HTERT RPE-1 (cell line): ENCODE measurements around the gene PLPPR5.
"Not testable (repeated sequence)": the region's sequence is repeated elsewhere in the genome, so short reads cannot be mapped to it uniquely, and the experiment has no call there.

Source experiments
- in situ Hi-C: fragments of 300-500 bp; cut with MboI; formaldehyde crosslinking; loops from 4 replicates; pipeline ENCODE4 v1.14.3; 2020; ENCODE audit warnings: low sequenced_read_pairs

The PLPPR5 gene

DNA sequence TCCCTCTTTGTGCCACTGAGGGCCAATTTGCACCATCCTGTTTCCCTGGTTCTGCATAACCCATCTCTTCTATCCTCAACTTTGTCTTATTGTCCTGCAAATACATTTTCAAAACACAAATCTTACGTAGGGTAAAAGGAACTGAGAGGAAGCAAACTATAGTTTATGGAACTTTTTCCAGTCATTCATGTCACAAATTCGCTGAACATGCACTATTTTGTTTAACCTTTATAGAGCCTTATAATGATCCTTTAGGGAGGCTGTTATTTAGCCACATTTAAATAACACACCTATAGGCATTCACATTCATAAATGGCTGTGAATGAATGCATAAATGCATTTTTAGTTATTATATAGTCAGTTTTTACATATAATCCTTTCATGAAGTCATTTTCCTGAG lies 85.0 kb downstream of the PLPPR5 start:
- in situ Hi-C loops = no loop called here

DNA sequence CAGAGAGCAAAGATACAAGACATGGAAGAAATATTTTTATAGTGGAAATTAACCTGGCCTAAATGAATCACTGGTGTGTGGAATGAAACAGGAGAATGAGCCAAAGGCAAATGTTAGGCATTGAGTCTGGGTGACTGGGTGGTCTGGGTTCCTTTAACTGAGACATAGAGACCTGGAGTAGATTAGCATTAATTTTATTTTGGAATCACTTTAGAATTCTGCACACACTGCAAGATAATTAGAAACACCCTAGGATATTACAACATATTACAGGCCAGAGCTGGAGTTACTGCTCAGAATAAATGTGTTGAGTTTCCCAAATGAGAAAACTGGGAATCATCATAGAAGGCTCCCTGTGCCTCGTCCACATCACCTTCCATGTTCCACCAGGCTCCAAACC lies 85.5 kb downstream of the PLPPR5 start:
- in situ Hi-C loops = no loop called here

DNA sequence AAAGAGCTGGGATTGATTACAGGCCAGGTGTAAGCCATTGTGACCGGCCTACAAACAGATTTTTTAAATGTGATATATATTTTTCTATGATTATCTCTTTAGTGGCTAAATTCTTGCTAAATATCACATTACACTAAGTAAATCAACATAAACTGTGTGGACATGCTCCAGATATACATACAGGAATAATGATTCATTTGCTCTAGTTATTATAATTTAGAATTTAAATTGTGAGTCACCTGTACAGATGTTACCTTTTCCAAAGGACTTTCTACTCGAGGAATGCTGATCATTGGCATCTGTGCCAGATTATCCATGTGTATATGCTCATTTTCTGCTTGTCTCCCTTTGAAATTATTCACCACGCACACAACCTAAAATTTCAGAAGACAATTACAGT lies 90.1 kb downstream of the PLPPR5 start:
- in situ Hi-C loops = no loop called here

GRCh38 chr1:98910827-98911226 lies 93.8 kb downstream of the PLPPR5 start:
- in situ Hi-C loops = no loop called here

DNA sequence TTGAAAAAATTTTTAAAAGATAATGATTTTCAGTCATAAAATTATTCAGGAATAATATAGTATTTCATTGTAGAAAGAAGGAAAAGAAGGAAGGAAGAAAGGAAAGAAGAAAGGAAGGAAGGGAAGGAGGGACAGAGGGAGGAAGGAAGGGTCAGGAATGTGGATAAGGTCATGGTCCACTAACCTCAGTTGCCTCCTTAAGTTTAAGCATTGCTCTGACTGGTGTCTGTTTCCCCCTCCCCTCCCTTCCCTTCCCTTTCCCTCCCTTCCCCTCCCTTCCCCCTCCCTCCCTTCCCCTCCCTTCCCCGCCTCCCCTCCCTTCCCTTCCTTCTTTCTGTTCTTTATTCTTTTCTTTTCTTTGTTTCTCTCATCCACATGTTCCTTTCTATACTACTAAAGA lies 95.7 kb downstream of the PLPPR5 start:
- in situ Hi-C loops = no loop called here

DNA sequence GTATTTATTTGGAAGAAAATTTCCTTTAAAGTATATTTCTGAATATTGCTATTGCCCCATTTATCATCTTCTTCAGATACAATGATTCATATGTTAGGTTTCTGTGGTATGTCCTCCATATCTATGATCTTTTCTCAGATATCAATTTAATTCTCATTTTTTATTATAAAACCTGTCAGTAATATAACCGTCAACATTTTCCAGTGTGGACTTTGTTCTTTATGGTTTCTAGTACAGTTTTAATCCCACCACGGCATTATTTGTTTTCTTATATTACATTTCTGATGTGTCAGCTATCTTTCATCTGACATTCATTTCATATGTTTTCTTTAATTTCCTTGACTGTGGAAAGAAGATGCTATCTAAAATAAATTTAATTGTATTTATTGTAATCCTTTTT lies 97.9 kb downstream of the PLPPR5 start:
- in situ Hi-C loops = no loop called here

- in situ Hi-C loops = no loop called here
Observed at GRCh38 chr1:98906361-98906760, 98.3 kb downstream of the PLPPR5 start.

DNA sequence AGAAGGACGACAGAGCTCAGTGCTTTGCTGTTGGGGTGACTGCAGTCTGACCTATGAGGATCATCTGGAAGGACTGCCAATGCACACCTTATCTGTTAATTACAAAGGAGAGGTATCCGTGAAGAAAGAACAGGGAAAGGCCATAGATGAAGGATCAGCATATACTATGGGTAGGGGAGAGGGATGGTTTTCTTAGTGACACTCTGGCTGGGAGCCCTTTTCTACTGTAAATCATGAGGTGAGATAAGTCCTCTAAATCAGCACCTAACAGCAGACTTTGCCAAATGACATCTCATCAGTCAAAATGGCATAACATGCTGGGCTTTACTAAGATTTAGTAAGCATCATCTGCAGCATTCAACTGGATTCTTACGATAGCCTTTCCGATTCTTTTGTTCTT lies 100.0 kb downstream of the PLPPR5 start:
- in situ Hi-C loops = no loop called here

DNA sequence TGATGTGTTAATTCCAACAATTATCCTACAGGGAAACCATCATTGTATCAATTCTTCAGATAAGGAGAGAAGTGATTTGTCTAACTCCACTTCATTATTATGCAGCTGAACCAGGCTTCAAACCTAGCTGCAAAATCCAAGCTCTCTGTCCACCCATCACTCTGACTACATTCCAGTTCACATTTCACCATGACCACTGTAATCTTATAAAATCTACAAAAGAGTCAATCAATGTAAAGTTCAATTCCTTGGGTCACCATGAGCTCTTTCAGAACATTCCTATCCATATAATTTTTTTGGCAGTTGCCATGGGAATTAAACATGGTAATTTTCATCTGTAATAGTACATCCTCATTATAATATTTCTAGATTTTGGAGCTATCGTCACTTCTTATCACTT lies 100.9 kb downstream of the PLPPR5 start:
- in situ Hi-C loops = no loop called here

DNA sequence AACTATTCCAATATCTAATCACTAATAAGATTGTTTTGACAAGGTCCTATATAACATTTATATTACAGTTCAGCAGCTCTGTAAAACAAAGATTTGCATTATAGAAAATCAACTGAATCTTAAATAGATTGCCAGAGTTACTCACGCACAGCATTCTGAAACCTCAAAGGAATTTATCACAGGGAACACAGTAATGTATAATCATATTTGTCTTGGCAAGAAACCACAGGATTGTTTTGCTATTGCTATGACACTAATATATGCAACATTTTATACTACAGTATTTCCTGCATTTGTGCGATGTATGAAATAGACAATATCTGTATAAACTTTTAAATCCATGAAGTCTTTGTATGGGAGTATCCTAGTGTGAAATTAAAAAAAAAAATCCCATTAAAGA lies 101.4 kb downstream of the PLPPR5 start:
- in situ Hi-C loops = no loop called here

GRCh38 chr1:98898940-98899339 lies 105.7 kb downstream of the PLPPR5 start:
- in situ Hi-C loops = no loop called here

DNA sequence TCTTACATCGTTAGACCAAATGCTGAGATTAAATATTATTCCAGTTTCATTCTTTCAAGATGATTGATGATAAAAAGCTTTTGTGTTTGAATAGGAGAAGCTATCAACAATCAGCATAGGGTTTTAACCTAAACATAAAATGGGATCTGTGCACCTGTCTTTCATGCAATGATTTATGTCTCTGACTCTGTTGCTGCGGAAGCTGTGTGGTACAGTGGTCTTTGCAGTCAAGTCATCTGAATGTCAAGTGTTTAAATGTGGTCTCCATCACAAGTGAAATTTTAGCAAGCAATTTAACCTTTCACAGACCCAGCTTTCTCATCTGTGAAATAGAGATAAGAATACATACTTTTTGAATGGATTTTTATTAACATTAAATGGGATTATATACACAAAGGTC lies 107.2 kb downstream of the PLPPR5 start:
- in situ Hi-C loops = no loop called here

- in situ Hi-C loops = no loop called here
Observed at GRCh38 chr1:98896711-98897445, 107.8 kb downstream of the PLPPR5 start.

GRCh38 chr1:98893371-98893770 lies 111.3 kb downstream of the PLPPR5 start:
- in situ Hi-C loops = no loop called here

GRCh38 chr1:98888869-98889268 lies 115.8 kb downstream of the PLPPR5 start:
- in situ Hi-C loops = no loop called here

GRCh38 chr1:98887507-98887906 lies 117.2 kb downstream of the PLPPR5 start:
- in situ Hi-C loops = no loop called here

GRCh38 chr1:98884864-98885263 lies 119.8 kb downstream of the PLPPR5 start:
- in situ Hi-C loops = no loop called here

DNA sequence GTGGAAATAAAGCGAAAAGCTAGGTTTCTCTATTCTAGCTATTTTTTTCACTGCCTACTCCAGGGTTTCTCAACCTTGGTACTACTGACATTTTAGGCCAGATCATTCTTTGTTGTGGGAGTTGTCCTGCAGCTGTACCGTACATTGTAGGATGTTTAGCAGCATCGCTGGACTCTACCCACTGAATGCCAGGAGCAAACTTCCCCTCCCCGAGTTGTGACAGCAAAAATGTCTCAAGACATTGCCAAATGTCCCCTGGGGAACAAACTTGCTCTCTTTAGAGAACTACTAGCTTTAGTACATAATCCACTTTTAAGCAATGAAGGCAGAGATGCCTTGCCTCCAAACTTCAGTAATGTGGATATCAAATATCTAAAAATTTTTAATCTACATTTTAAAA lies 122.8 kb downstream of the PLPPR5 start:
- in situ Hi-C loops = no loop called here

DNA sequence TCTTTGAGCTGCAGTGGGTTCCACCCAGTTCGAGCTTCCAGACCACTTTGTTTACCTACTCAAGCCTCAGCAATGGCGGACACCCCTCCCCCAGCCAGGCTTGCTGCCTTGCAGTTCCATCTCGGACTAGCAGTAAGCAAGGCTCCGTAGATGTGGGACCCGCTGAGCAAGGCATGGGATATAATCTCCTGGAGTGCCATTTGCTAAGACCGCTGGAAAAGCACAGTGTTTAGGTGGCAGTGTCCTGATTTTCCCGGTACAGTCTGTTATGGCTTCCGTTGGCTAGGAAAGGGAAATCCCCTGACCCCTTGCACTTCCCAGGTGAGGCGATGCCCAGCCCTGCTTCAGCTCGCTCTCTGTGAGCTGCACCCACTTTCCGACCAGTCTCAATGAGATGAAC lies 123.4 kb downstream of the PLPPR5 start:
- in situ Hi-C loops = not testable (repeated sequence)

DNA sequence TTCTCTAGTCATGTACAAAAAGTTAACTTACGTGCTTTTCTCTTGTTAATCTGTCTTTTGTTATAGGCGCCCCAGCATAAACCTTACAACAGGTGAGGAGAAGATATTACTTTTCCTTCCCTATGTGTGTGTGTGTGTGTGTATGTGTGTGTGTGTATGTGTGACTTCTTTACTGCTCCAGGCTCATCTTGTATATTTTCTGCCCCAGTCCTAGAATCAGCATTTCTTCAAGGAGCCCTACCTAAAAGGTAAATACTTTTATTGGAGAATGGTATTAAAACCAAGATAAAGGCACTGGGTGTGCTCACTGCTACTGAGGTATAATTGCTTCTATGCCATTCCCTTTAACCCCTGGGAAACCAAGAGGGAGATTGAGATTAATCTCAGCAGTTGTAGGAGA lies 129.8 kb downstream of the PLPPR5 start:
- in situ Hi-C loops = no loop called here

- in situ Hi-C loops = no loop called here
Observed at GRCh38 chr1:98870959-98871903, 133.4 kb downstream of the PLPPR5 start.

DNA sequence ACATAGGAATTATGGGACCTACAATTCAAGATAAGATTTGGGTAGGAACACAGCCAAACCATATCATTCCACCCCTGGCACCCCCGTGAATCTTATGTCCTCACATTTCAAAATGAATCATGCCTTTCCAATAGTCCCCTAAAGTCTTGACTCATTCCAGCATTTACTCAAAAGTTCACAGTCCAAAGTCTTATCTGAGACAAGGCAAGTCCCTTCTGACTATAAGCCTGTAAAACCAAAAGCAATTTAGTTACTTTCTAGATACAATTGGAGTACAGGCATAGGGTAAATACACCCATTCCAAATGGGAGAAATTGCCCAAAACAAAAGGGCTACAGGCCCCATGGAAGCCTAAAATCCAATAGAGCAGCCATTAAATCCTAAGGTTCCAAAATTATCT lies 138.9 kb downstream of the PLPPR5 start:
- in situ Hi-C loops = no loop called here
